HG02852 (cell line): ENCODE data around the gene PIWIL4.

Experiments
- ATAC-seq: cut with Tn5 transposase; IDR thresholded peaks from one replicate; pipeline ENCODE4 v1.9.1; 2021; ENCODE audit warnings: mild to moderate bottlenecking, moderate library complexity; ENCODE audit not compliant: unreplicated experiment

Gene PIWIL4

DNA sequence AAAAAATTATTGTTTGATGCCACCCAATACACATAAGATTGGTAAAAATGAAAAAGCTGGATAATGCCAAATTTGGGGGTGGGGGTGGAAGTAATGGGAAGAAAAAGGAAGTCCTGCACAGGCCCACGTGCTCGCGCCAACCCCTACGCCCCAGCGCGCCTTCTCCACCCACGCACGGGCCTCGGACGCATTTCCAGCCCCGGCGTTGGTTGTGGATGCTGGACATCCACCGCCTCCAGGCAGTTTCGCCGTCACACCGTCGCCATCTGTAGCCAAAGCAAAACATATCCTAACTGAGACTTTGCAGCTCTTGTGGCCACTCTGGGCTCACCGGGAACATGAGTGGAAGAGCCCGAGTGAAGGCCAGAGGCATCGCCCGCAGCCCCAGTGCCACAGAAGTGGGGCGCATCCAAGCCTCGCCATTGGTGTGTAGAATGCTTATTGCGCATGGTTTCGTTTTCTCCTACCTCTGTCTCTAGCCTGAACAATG is at the start of gene PIWIL4:
PIWIL4 (plus strand) TSS at position 188 of the 490 bp plus-strand sequence; CDS start at position 339, 151 bp downstream.
- no peak for ATAC-seq

DNA sequence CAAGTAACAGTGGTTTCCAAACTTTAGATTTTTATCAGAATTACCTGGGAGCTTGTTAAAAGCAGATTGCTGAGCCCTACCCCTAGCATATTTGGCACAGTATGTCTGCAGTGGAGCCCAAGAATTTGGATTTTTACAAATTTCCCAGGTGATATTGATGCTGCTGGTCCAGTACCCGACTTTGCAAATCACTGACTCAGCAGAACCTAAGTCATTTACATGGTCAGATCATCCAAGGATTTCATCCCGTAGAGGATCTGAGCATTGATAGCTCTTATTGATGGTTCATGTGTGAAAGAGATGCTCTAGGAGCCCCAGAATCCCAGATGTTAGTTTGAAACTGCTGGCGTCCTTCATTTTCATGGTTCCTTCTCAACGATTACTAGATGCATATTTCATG is 48.9 kb upstream of the PIWIL4 start:
- ATAC-seq: no peak

DNA sequence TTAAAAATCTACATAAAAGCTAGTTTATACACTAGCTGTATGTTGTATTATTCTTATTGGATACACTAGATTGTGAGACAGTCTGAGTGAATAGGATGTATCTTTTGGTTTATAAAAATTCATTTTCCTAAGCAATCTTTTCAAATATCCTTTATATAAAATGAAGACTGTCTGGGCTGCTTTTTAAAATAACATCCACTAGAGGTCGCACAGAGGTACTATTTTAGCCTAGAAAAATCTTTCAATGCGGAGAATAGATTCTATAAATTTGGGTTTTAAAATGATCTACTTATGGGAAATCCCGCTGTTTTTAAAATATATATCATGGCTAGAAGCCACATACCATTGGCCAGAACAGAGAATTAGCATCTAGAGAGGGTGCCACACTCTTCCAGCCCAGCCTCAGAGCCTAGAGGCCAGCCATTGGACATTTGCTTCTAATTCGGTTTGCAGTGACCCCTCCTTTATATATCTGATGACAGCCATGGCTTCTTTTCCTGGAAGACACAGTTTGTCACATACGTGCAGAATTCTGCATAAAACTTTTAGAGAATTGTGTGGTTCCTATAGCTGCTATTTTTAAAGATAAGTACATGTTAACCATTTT is 47.6 kb upstream of the PIWIL4 start:
- no peak for ATAC-seq

DNA sequence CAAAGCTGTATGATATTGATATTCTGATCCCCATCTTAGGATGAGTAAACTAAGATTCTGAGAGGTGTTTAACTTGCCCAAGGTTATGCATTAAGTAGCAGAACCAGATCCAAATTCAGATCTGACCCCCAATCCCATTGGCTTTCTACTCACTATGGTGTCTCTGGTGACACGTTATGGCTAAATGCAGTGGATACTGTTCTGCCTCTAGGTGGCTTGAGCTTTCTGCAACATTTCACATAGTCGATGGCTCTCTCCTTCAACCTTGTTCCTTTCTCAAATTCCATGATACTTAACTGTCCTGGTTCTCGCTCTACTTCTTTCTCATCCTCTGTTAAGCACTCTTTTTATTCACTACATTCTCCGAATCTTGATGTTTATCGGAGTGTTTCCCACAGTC is 45.5 kb upstream of the PIWIL4 start:
- no peak for ATAC-seq

DNA sequence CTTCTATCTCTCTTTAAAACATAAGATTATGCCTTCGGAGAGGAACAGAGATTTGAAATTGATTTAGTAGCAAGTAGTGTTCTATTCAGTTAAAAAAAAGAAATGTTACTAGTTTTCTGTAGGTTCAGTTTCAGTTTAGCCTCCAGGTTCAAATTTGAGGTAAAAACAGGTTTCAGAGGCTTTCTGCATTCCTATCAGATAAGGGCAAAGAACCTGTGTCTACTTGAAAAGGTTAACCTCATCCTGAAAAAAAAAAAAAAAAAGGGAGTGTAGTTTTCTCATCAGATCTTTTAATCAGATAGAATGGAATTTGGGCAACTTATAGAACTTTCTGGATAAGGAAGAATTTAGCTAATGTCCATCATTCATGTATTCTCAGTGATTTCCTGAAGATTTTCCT is 42.8 kb upstream of the PIWIL4 start:
- no peak for ATAC-seq

DNA sequence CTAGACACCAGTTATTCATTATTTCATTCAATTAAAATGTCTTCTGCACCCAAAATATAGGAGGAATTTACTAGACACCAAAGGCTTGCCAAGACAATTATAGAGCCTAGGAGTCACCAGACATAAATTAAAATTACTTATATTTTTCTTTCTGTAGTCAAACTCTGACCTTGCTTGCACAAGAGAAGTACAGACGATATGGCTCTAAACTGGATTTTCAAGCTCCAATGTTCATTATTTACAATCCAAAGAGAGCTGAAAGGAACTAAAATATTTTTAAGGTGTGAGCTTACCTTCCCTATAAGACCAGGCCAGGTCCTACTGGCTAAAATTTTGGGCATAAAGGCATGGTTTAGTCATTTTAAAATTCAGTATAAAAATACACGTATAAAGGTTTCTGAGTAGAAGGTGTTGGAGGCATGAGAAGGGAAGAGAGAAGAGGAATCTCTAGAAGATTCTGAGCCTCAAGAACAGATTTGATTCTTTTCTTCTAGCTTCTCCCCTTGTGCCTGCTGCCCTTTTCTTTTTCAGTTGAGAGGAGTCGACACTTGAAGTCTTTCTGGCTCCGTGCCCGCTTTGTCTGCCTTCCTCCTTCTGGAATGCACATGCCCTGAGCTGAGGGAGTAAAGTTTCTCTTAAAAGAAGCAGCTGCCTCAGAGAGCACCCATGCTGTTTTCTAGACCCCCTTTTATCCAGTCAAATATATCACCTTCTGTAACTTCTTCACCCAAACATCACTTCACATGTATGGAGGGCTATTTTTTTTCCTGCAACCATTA is 41.4 kb upstream of the PIWIL4 start:
- ATAC-seq: no peak

DNA sequence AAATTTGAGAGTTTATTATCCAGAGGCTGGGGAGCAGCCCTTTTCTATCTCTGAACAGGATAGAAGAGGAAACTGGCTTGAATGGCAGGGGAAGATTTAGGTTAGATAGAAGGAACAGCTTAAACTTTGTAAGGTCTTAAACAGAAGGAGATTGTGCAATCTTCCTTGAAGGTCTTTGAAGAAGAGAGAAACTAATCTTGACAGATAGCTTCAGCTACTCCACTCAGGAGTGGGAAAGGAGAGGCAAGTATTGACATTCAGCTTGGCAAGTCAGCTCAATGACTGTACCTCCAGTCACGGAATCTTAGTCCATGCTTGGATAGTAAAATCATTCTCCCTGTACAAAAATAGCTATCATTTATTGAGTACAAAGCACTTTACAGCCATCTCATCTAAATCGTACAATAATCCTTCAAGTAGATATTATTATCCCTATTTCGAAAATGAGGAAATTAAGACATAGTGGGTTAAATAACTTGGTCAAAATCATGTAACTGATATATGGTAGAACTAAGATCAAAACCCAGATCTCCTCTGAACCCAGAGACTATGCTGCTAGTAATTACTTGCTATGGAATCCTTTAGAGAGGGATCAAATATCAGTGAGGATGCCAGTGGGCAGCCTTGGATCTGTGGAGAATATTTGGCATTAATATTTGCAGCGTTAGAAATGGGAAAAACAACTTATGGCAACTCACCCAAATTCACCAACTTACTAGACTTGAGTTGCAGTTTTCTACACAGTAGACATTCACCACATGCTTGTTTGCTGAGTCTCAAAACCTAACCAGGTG is 40.3 kb upstream of the PIWIL4 start:
- no peak for ATAC-seq

DNA sequence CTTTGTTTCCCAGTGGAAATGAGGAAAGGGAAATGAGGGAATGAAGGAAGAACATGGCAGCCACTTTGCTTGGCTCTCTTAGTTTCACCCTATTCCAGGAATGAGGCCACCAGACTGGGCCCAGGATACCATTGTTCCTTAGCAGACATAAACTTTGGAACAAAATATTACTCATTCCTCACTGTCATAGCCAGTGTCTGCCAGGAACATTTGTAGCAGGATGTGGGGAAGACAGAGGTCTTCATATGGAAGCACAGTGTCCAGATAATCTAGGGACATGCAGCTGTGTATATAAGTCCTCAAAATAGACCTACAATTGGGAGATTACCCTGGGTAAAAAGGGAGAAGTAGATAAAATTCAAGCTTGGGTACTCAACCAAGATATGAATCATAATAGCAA is 38.6 kb upstream of the PIWIL4 start:
- no peak for ATAC-seq

DNA sequence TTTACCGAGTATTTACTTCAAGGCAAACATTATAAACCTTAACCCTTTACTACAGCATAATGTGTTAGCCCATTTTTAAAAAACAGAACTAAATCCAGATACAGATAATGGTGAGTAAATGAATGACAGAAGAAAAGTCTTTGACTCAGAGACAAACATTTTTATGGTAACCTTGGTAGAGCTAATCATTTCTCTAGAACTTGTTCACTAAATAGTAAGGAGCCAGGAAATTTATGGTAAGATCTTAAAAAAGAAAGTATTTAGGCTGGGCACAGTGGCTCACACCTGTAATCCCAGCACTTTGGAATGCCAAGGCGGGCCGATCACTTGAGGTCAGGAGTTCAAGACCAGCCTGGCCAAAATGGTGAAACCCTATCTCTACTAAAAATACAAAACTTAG is 35.0 kb upstream of the PIWIL4 start:
- no peak for ATAC-seq

DNA sequence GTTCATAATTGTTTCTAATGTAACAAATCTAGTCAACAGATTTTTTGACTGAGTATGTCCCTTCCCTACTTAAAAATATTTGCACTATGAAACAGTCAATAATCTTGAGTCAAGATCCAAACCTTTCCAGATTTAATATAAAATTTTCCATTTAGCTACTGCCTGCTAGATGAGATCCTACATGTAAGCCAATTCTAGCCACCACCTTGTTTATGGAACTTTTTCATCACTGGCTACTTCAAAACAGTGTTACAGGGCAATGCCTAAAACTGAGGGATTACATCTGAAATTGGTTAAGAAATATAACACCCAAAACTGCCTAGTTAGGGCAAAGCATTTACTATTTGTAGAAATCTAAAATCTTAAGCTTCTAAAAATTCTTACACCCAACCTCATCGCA is 34.0 kb upstream of the PIWIL4 start:
- no peak for ATAC-seq

DNA sequence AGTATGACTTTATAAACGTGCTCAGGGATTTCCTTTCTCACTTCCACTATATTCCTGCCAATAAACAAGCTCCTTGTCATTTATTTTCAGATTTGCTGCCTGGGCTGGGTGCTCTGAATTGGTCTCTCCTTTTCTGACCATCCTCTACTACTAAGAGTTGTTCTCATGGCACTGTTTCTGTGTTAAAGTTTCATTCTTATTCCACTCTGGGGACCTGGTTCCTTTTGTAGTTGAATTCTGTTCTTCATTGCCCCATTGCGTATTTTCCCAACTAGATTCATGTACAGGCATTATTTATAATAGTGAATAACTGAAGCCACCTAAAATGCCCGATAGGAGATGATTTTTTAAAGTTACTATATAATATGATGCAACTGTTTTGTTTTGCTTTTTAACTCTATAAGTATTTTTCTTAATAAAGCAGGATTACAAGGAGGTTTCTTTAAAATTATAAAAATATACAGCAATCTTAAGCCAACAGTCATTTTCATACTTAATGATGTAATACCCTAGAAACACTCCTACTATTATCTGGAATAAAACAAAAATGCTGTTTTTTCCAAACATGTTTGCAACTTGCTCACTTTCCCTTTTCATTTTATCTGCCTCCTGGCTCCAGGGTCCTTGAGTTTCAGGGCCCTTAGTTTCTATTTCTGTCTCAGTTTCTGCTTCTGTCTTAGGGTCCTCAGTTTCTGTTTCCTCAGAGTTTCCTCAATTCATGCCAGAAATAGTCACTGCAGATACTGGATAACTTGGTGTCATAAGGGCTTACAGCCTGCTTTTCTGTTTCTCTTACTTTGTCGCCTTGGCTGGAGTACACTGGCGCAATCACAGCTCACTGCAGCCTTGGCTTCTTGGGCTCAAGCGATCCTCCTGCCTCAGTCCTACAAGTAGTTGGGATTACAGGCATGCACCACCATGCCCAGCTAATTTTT is 33.2 kb upstream of the PIWIL4 start:
- ATAC-seq: no peak

DNA sequence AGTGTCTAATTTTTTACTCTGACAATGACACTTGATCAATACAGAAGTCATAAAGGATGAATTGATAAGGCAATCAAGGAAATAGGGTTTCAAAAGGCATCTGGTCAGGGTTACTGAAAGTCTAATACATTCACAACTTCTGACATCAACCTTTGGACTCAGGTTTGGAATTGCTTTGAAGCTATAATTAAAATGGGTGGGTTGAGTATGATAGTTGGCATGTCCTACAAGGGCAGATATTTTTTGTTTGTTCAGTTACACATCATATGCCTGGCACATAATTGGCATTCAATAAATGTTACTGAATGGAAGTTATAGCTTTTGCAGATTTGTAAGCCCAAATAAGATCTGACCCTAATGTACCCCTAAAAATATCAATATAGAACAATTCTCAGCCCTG is 30.8 kb upstream of the PIWIL4 start:
- ATAC-seq: no peak

DNA sequence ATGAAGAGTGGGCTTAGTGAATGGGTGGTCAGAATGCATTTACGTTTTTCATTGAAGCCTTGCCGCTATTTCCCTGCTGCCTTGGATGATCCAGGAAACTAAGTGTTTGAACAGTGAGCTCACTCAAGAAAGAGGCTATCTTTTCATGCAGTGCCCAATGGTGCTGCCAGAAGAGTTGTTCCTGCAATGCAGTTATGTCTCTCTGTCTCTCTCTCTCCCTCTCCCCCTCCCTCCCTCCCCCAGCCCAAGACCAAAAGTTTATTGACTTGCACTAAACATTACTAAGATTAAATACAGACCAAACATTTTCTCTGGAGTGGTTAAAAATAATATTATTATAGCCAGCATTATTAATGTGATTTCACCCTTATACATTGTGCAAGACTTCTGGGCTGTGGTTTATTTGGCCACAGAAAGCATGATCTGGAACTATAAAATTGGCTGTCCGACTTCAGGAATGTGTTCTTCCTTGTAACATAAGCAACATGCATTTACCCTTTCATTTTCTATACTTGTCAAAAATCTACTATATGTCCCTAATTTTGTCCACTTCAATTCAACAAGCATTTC is 30.1 kb upstream of the PIWIL4 start:
- no peak for ATAC-seq

DNA sequence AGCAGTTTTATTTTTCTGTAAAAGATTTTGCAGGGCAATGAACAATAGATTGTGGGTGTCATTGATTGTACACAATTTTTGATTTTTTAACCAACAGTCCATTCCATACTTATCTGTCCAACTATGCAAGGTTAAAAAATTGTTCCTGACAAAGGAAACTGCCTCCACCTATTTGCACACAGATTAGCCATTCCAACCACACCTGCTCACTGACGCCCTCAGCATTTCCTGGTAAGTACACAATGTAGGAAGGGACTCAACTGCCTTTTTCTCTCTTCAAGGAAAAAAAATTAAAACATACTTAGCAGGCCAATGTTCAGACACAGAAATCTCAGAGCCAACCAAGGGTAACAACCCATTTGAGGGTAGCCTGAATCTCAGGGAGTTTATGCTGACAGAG is 27.7 kb upstream of the PIWIL4 start:
- ATAC-seq: no peak

DNA sequence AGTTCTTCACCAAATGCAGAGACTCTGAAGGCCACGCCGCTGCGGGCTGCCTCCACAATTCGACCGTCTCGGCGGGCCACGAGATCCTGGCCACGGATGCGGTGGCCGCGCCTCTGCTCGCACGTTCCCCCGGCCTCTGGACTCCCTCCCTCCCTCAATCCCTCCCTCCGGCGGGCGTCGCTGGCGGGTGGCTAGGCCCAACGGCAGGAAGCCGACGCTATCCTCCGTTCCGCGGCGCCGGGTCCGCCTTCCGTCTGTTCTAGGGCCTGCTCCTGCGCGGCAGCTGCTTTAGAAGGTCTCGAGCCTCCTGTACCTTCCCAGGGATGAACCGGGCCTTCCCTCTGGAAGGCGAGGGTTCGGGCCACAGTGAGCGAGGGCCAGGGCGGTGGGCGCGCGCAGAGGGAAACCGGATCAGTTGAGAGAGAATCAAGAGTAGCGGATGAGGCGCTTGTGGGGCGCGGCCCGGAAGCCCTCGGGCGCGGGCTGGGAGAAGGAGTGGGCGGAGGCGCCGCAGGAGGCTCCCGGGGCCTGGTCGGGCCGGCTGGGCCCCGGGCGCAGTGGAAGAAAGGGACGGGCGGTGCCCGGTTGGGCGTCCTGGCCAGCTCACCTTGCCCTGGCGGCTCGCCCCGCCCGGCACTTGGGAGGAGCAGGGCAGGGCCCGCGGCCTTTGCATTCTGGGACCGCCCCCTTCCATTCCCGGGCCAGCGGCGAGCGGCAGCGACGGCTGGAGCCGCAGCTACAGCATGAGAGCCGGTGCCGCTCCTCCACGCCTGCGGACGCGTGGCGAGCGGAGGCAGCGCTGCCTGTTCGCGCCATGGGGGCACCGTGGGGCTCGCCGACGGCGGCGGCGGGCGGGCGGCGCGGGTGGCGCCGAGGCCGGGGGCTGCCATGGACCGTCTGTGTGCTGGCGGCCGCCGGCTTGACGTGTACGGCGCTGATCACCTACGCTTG is 23.2 kb upstream of the PIWIL4 start, which contains the start of gene FUT4:
FUT4 (plus strand) TSS at position 227 of the 951 bp plus-strand sequence; CDS start at position 440, 213 bp downstream.
- peak; percentile 81 for ATAC-seq

DNA sequence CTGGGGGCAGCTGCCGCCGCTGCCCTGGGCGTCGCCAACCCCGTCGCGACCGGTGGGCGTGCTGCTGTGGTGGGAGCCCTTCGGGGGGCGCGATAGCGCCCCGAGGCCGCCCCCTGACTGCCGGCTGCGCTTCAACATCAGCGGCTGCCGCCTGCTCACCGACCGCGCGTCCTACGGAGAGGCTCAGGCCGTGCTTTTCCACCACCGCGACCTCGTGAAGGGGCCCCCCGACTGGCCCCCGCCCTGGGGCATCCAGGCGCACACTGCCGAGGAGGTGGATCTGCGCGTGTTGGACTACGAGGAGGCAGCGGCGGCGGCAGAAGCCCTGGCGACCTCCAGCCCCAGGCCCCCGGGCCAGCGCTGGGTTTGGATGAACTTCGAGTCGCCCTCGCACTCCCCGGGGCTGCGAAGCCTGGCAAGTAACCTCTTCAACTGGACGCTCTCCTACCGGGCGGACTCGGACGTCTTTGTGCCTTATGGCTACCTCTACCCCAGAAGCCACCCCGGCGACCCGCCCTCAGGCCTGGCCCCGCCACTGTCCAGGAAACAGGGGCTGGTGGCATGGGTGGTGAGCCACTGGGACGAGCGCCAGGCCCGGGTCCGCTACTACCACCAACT is 22.4 kb upstream of the PIWIL4 start:
- peak; percentile 7 for ATAC-seq

DNA sequence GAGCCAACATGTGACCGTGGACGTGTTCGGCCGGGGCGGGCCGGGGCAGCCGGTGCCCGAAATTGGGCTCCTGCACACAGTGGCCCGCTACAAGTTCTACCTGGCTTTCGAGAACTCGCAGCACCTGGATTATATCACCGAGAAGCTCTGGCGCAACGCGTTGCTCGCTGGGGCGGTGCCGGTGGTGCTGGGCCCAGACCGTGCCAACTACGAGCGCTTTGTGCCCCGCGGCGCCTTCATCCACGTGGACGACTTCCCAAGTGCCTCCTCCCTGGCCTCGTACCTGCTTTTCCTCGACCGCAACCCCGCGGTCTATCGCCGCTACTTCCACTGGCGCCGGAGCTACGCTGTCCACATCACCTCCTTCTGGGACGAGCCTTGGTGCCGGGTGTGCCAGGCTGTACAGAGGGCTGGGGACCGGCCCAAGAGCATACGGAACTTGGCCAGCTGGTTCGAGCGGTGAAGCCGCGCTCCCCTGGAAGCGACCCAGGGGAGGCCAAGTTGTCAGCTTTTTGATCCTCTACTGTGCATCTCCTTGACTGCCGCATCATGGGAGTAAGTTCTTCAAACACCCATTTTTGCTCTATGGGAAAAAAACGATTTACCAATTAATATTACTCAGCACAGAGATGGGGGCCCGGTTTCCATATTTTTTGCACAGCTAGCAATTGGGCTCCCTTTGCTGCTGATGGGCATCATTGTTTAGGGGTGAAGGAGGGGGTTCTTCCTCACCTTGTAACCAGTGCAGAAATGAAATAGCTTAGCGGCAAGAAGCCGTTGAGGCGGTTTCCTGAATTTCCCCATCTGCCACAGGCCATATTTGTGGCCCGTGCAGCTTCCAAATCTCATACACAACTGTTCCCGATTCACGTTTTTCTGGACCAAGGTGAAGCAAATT is 21.7 kb upstream of the PIWIL4 start:
- no peak for ATAC-seq

DNA sequence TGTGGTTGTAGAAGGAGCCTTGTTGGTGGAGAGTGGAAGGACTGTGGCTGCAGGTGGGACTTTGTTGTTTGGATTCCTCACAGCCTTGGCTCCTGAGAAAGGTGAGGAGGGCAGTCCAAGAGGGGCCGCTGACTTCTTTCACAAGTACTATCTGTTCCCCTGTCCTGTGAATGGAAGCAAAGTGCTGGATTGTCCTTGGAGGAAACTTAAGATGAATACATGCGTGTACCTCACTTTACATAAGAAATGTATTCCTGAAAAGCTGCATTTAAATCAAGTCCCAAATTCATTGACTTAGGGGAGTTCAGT is 21.1 kb upstream of the PIWIL4 start:
- ATAC-seq: no peak
